ENCODE measurements around the gene BANK1. TPM values are rescaled to one million over a fixed set of nuclear protein-coding genes. Genes with fewer than 3 reads are reported as not detected.

The BANK1 gene
- total RNA-seq, 2 donors from 2014 or later: 0.53 to 0.57 TPM

DNA sequence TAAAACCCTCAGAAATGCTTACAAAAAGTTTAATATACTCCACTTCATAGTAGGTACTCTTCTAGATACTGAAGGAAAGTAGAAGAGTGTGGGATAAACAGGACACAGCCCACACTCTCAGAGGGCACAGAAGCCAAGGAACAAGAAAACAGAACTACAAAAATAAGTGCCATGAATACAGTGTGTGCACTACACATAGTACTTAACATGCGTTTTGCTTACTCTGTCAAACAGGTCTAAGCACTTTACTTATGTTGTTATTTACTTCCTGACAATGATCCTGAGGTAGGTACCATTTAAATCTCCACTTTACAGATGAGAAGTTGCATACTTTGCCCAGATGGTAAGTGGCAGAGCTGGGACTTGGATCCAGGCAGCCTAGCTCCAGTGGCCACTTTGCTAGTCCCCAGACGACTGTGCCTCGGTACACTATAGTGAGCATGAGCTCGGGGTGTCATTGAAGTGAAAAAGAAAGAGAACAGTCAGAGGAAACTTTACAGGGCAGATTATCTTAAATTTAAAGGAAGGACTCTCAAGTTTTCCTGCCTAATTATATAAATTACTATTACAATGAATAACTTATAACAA is 120.3 kb downstream of the BANK1 start:
- Histone ChIP-seq H3K9ac (ENCODE audit: extremely low read depth, low read length, poor library complexity, severe bottlenecking) (no peak overlapping the region), H3K9me3 (ENCODE audit: control insufficient read depth, low read length) (peaks cover 10% of the 10 kb centered on the region), H3K27me3 (ENCODE audit: control insufficient read depth, insufficient read depth, low read length, poor library complexity, severe bottlenecking) (no peaks in the 10 kb centered on the region), H3K36me3 (ENCODE audit: control insufficient read depth, insufficient read depth, low read length) (no peaks in the 10 kb centered on the region), H3K27ac (ENCODE audit: low read depth, low read length) (no peak overlapping the region), H3K4me3 (ENCODE audit: low read length) (no peak overlapping the region), H3K4me1 (ENCODE audit: control insufficient read depth, insufficient read depth, low read length) (no peaks in the 10 kb centered on the region)
- no peaks in the 10 kb centered on the region for H3K27me3 Mint-ChIP-seq (ENCODE audit: insufficient read depth)
- no peak overlapping the region for H3K27ac Mint-ChIP-seq
- no peaks in the 10 kb centered on the region for H3K4me1 Mint-ChIP-seq
- WGBS, 2 experiments (ENCODE audit: insufficient coverage in 1 of 2, insufficient read length in 1 of 2): 89 to 91% methylated on average over 1 to 4 of the region's 4 CpGs
- TF ChIP-seq, protein P1, sequence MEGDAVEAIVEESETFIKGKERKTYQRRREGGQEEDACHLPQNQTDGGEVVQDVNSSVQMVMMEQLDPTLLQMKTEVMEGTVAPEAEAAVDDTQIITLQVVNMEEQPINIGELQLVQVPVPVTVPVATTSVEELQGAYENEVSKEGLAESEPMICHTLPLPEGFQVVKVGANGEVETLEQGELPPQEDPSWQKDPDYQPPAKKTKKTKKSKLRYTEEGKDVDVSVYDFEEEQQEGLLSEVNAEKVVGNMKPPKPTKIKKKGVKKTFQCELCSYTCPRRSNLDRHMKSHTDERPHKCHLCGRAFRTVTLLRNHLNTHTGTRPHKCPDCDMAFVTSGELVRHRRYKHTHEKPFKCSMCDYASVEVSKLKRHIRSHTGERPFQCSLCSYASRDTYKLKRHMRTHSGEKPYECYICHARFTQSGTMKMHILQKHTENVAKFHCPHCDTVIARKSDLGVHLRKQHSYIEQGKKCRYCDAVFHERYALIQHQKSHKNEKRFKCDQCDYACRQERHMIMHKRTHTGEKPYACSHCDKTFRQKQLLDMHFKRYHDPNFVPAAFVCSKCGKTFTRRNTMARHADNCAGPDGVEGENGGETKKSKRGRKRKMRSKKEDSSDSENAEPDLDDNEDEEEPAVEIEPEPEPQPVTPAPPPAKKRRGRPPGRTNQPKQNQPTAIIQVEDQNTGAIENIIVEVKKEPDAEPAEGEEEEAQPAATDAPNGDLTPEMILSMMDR (conservative IDR thresholded peaks at IDR 0.05): no peak
- DNase-seq: no peak
- no peaks in the 10 kb centered on the region for H3K36me3 Mint-ChIP-seq (ENCODE audit: low read depth)
- H3K9me3 Mint-ChIP-seq: peaks cover 24% of the 10 kb centered on the region
- no peak overlapping the region for H3K4me3 Mint-ChIP-seq

DNA sequence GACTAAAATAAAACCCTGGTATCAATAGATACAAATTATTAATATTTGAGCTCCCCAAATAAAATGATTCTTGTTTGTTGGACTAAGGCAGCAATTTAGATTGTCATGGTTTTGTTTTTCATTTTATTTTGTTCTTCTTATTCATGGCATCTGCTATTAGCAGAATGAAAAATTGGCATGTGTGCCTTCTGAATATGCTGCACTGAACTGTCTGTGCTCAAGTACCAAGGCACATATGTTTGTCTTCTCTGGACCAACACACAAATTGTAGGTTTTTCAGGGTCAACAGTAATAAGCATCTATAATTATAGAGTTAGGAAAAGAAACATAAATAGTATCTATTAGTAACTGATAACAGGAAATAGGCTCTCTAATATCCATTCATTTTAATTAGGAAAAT is 121.1 kb downstream of the BANK1 start:
- Histone ChIP-seq H3K9me3 (ENCODE audit: control insufficient read depth, low read length) (peaks cover 3% of the 10 kb centered on the region), H3K27me3 (ENCODE audit: control insufficient read depth, insufficient read depth, low read length, poor library complexity, severe bottlenecking) (no peaks in the 10 kb centered on the region), H3K4me3 (ENCODE audit: low read length) (no peak overlapping the region), H3K4me1 (ENCODE audit: control insufficient read depth, insufficient read depth, low read length) (no peaks in the 10 kb centered on the region), H3K9ac (ENCODE audit: extremely low read depth, low read length, poor library complexity, severe bottlenecking) (no peak overlapping the region), H3K36me3 (ENCODE audit: control insufficient read depth, insufficient read depth, low read length) (no peaks in the 10 kb centered on the region), H3K27ac (ENCODE audit: low read depth, low read length) (no peak overlapping the region)
- Mint-ChIP-seq H3K9me3 (peaks cover 18% of the 10 kb centered on the region), H3K27ac (no peak overlapping the region), H3K36me3 (ENCODE audit: low read depth) (no peaks in the 10 kb centered on the region), H3K4me1 (no peaks in the 10 kb centered on the region), H3K27me3 (ENCODE audit: insufficient read depth) (no peaks in the 10 kb centered on the region), H3K4me3 (no peak overlapping the region)
- DNase-seq: no peak
- TF ChIP-seq, protein P1 (conservative IDR thresholded peaks at IDR 0.05): no peak

GRCh38 chr4:101914761-101915160 is 124.2 kb downstream of the BANK1 start:
- Mint-ChIP-seq H3K36me3 (ENCODE audit: low read depth) (no peaks in the 10 kb centered on the region), H3K4me3 (no peak overlapping the region), H3K27ac (no peak overlapping the region), H3K9me3 (no peaks in the 10 kb centered on the region), H3K4me1 (no peaks in the 10 kb centered on the region), H3K27me3 (ENCODE audit: insufficient read depth) (no peaks in the 10 kb centered on the region)
- no peaks in the 10 kb centered on the region for H3K9me3 ChIP-seq (ENCODE audit: control insufficient read depth, low read length)
- no peaks in the 10 kb centered on the region for H3K36me3 ChIP-seq (ENCODE audit: control insufficient read depth, insufficient read depth, low read length)
- no peak overlapping the region for H3K27ac ChIP-seq (ENCODE audit: low read depth, low read length)
- H3K4me3 ChIP-seq (ENCODE audit: low read length): no peak overlapping the region
- no peak overlapping the region for H3K9ac ChIP-seq (ENCODE audit: extremely low read depth, low read length, poor library complexity, severe bottlenecking)
- TF ChIP-seq, protein P1 (conservative IDR thresholded peaks at IDR 0.05): no peak
- H3K4me1 ChIP-seq (ENCODE audit: control insufficient read depth, insufficient read depth, low read length): no peaks in the 10 kb centered on the region
- DNase-seq: no peak
- H3K27me3 ChIP-seq (ENCODE audit: control insufficient read depth, insufficient read depth, low read length, poor library complexity, severe bottlenecking): no peaks in the 10 kb centered on the region

Measured in endodermal cell (in vitro differentiated cells).